ENCODE results near the gene VSTM1. TPM values are rescaled to one million over a fixed set of nuclear protein-coding genes. Genes with fewer than 3 reads are reported as not detected.
"Not testable (repeated sequence)": the region's sequence is repeated elsewhere in the genome, so short reads cannot be mapped to it uniquely, and the experiment has no call there.

The VSTM1 gene
- total and polyA plus RNA-seq, 4 experiments from 2014 or later = not detected

DNA sequence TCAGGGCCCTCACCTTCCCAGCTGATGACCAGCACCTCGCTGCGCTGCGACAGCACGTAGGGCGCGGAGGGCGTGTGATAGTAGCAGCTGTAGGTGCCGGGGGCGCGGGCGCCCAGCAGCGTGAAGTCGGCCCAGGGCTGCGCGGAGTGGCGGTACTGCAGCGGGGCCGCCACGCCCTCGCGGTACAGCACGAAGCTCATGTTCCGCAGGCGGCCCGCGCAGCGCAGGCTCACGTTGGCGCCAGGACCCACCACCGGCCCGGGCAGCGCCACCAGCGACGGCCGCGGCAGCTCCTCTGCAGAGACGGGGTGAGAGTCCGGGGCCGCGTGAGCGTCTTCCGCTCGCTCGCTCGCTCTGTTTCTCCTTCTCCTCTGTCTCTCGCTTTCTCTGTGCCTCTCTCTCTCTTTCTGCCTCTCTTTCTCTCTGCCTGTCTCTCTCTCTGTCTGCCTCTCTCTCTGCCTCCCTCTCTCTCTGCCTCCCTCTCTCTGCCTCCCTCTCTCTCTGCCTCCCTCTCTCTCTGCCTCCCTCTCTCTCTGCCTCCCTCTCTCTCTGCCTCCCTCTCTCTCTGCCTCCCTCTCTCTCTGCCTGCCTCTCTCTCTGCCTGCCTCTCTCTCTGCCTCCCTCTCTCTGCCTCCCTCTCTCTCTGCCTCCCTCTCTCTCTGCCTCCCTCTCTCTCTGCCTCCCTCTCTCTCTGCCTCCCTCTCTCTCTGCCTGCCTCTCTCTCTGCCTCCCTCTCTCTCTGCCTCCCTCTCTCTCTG, 32.3 kb upstream of the VSTM1 start:
- peaks cover 13% of the 10 kb centered on the region for H3K4me1 ChIP-seq (ENCODE audit: insufficient read depth, low read length)
- H3K36me3 Mint-ChIP-seq; H3K27me3 ChIP-seq (ENCODE audit: insufficient read depth, low read length); H3K9me3 ChIP-seq (ENCODE audit: control insufficient read depth in 1 of 2, low read length in 2 of 2); H3K9me3 Mint-ChIP-seq; H3K27me3 Mint-ChIP-seq; H3K36me3 ChIP-seq (ENCODE audit: insufficient read depth, low read length): not testable (repeated sequence)
- H3K27ac ChIP-seq (ENCODE audit: low read depth, low read length) = peak overlapping the region; percentile 29
- DNase-seq = peak; percentile 44 to 61 (median 51)
- intact Hi-C loops (cut with micrococcal nuclease) = loop anchor here (1.0 kb wide), 1 partner anchor 227 kb away; no protein-coding TSS in a partner anchor
- CTCF ChIA-PET (ENCODE audit: partially characterized antibody) = interaction anchor here (0.6 to 1.0 kb wide), 7 partner anchors 10 to 303 kb away, joined by 3 to 5 read pairs (median 3); partner anchors contain the start of genes PRPF31 and TFPT
- peak overlapping the region in 1 of 2 donors; percentile 41 for H3K4me3 ChIP-seq (ENCODE audit: low read length in 2 of 2)
- POLR2A ChIA-PET (ENCODE audit: partially characterized antibody) = interaction anchor here (0.6 to 6.2 kb wide), 6 partner anchors 10 to 95 kb away, joined by 3 to 49 read pairs (median 4); partner anchors contain the start of genes CNOT3, LENG1, MBOAT7 and PRPF31
- peak overlapping the region; percentile 80 to 91 (median 88) for H3K27ac Mint-ChIP-seq
- H3K4me1 Mint-ChIP-seq = peaks cover 5 to 20% (median 9%) of the 10 kb centered on the region in 4 donors
- H3K4me3 Mint-ChIP-seq = peak overlapping the region; percentile 72 to 87 (median 86)

DNA sequence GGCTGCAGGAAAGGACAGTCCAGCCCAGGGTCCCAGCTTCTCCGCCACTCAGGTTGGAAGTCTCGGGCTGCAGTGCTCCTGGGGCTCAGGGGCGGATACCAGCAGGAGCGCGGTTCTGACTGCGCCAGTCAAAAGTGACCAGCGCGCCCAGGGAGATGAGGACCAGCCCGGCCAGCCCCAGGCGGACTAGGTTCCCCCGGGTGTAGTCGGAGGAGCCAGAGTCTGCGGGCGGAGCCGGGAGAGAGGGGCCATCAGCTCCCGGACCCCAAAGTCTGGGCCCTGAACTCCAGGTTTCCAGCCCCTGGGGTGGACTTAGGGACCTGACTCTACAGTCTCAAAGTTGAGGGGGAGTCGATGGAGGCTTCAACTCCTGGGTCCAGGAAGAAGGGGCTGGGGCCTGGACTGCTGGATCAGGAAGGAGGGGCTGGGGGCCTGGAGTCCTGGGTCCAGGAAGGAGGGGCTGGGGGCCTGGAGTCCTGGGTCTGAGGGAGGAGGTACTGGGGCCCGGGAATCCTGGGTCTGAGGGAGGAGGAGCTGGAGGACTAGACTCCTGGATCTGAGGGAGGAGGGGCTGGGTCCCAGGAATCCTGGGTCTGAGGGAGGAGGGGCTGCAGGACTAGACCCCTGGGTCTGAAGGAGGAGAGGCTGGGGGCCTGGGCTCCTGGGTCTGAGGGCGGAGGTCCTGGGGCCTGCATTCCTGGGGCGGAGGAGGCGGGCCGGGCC, 31.6 kb upstream of the VSTM1 start:
- no peaks in the 10 kb centered on the region for H3K27me3 ChIP-seq (ENCODE audit: insufficient read depth, low read length)
- intact Hi-C loops (cut with micrococcal nuclease) = no loop called here
- DNase-seq = no peak
- Mint-ChIP-seq H3K4me3 (peak overlapping the region in 4 of 8 donors; percentile 4 to 72 (median 50)), H3K27me3 (peaks cover 8% of the 10 kb centered on the region in 2 donors), H3K4me1 (peaks cover 5 to 20% (median 9%) of the 10 kb centered on the region in 4 donors), H3K27ac (peak overlapping the region in 1 of 7 donors; percentile 66), H3K36me3 (no peaks in the 10 kb centered on the region), H3K9me3 (peaks cover 0 to 2% (median 0%) of the 10 kb centered on the region in 8 donors)
- H3K4me1 ChIP-seq (ENCODE audit: insufficient read depth, low read length) = peaks cover 13% of the 10 kb centered on the region
- no peaks in the 10 kb centered on the region for H3K36me3 ChIP-seq (ENCODE audit: insufficient read depth, low read length)
- H3K4me3 ChIP-seq (ENCODE audit: low read length in 2 of 2) = peak overlapping the region in 1 of 2 donors; percentile 41
- H3K27ac ChIP-seq (ENCODE audit: low read depth, low read length) = peak overlapping the region; percentile 29
- no peaks in the 10 kb centered on the region for H3K9me3 ChIP-seq (ENCODE audit: control insufficient read depth in 1 of 2, low read length in 2 of 2)
- CTCF ChIA-PET (ENCODE audit: partially characterized antibody) = interaction anchor here (0.8 to 1.0 kb wide), 6 partner anchors 9 to 254 kb away, joined by 3 to 5 read pairs (median 4); partner anchors contain the start of genes PRPF31 and TFPT
- POLR2A ChIA-PET (ENCODE audit: partially characterized antibody) = interaction anchor here (0.6 to 6.2 kb wide), 6 partner anchors 9 to 95 kb away, joined by 3 to 49 read pairs (median 4); partner anchors contain the start of genes CNOT3, LENG1, MBOAT7 and PRPF31

DNA sequence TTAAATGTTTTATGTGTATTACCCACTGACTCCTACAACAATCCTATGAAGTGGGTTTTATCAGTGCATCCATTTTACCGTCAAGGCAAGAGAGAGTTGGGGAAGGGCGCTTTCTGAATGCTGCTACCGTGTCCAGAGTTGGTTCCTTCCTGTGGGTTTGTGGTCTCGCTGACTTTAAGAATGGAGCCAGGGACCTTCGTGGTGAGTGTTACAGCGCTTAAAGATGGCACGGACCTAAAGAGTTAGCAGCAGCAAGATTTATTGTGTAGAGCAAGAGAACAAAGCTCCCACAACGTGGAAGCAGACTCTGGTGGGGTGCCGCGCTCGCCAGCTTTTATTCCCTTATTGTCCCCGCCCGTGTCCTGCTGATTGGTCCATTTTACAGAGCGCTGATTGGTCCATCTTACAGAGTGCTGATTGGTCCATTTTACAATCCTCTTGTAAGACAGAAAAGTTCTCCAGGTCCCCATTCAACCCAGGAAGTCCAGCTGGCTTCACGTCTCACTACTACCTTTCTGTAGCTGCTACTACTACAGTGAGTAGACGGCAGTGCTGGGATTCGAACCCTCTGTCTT, 30.8 kb upstream of the VSTM1 start:
- Histone ChIP-seq H3K9me3 (ENCODE audit: control insufficient read depth in 1 of 2, low read length in 2 of 2) (no peaks in the 10 kb centered on the region), H3K36me3 (ENCODE audit: insufficient read depth, low read length) (no peaks in the 10 kb centered on the region), H3K27me3 (ENCODE audit: insufficient read depth, low read length) (no peaks in the 10 kb centered on the region), H3K27ac (ENCODE audit: low read depth, low read length) (no peak overlapping the region), H3K4me1 (ENCODE audit: insufficient read depth, low read length) (peaks cover 13% of the 10 kb centered on the region), H3K4me3 (ENCODE audit: low read length in 2 of 2) (no peak overlapping the region)
- Mint-ChIP-seq H3K36me3 (no peaks in the 10 kb centered on the region), H3K4me3 (peak overlapping the region in 4 of 8 donors; percentile 29 to 57 (median 46)), H3K27me3 (peaks cover 8 to 9% of the 10 kb centered on the region in 2 donors), H3K4me1 (peaks cover 5 to 20% (median 9%) of the 10 kb centered on the region in 4 donors), H3K9me3 (peaks cover 0 to 2% (median 0%) of the 10 kb centered on the region in 8 donors), H3K27ac (peak overlapping the region in 1 of 7 donors; percentile 66)
- ChIA-PET POLR2A (ENCODE audit: partially characterized antibody) (interaction anchor here (2.0 to 6.2 kb wide), 2 partner anchors 21 to 42 kb away, joined by 19 to 49 read pairs; partner anchors contain the start of genes CNOT3, PRPF31 and TFPT), CTCF (ENCODE audit: partially characterized antibody) (no interaction called here)
- DNase-seq = no peak
- intact Hi-C loops (cut with micrococcal nuclease) = no loop called here

DNA sequence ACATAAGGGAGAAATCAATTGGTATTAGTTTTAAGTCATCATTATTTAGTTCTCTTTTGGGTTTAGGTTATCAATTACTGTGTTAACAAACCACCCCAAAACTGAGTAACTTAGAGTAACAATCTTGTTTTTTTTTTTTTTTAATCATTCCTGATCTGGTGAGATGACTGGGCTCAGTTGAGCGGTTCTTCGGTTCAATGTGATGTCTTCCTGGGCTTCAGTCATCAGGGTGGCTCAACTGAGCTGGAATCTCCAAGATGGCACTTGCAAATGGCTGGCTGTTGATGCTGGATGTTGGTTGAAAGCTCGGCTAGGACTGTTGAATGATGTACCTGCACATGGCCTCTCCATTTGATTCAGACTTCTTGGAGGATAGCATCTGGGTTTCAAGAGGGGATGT, 20.7 kb upstream of the VSTM1 start:
- no peak overlapping the region for H3K4me3 Mint-ChIP-seq
- peaks cover 0 to 7% of the 10 kb centered on the region in 2 donors for H3K27me3 Mint-ChIP-seq
- H3K27me3 ChIP-seq (ENCODE audit: insufficient read depth, low read length) = no peaks in the 10 kb centered on the region
- H3K27ac Mint-ChIP-seq = no peak overlapping the region
- H3K36me3 ChIP-seq (ENCODE audit: insufficient read depth, low read length) = no peaks in the 10 kb centered on the region
- ChIA-PET CTCF (ENCODE audit: partially characterized antibody) (no interaction called here), POLR2A (ENCODE audit: partially characterized antibody) (no interaction called here)
- H3K4me1 Mint-ChIP-seq = no peaks in the 10 kb centered on the region
- H3K9me3 ChIP-seq (ENCODE audit: control insufficient read depth in 1 of 2, low read length in 2 of 2) = peaks cover 0 to 4% of the 10 kb centered on the region in 2 donors
- H3K27ac ChIP-seq (ENCODE audit: low read depth, low read length) = no peak overlapping the region
- no peak overlapping the region for H3K4me3 ChIP-seq (ENCODE audit: low read length in 2 of 2)
- no peak for DNase-seq
- intact Hi-C loops (cut with micrococcal nuclease) = no loop called here
- no peaks in the 10 kb centered on the region for H3K4me1 ChIP-seq (ENCODE audit: insufficient read depth, low read length)
- H3K9me3 Mint-ChIP-seq = peaks cover 0 to 27% (median 15%) of the 10 kb centered on the region in 8 donors
- H3K36me3 Mint-ChIP-seq = peaks cover 0 to 2% of the 10 kb centered on the region in 2 donors

DNA sequence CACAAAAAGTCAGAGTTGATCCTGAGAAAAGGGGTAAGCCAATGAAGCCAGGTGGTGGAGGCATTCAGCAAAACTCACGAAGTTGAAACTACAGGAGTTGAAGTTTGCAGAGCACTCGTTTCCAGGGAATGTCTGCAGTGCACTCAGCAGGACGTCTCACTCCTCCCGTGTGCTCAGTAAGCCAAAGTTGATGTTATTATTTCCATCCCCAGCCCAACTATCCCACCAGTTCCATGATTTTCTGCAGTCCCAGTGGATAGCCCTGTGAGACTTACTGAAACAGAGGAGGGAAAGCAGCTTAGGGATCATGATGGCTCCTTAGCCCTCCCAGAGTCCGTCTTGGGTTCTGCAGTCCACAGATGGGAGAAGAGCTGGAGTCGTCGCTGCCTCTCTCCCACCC, 17.3 kb upstream of the VSTM1 start, which contains the start of gene TARM1:
Gene TARM1 (minus strand): TSS at position 334 of the 400 bp plus-strand sequence. CDS start 25 bp downstream, at position 309.
- Histone ChIP-seq H3K4me3 (ENCODE audit: low read length in 2 of 2) (no peak within 1 kb of the TSS), H3K27me3 (ENCODE audit: insufficient read depth, low read length) (no peaks in the 10 kb centered on the region), H3K27ac (ENCODE audit: low read depth, low read length) (no peak within 1 kb of the TSS), H3K9me3 (ENCODE audit: control insufficient read depth in 1 of 2, low read length in 2 of 2) (peaks cover 0 to 4% of the 10 kb centered on the region in 2 donors), H3K4me1 (ENCODE audit: insufficient read depth, low read length) (no peaks in the 10 kb centered on the region), H3K36me3 (ENCODE audit: insufficient read depth, low read length) (no peaks in the 10 kb centered on the region)
- CTCF ChIA-PET (ENCODE audit: partially characterized antibody) = no interaction called here
- Mint-ChIP-seq H3K4me1 (no peaks in the 10 kb centered on the region), H3K27ac (no peak within 1 kb of the TSS), H3K36me3 (peaks cover 0 to 2% of the 10 kb centered on the region in 2 donors), H3K9me3 (peaks cover 0 to 27% (median 15%) of the 10 kb centered on the region in 8 donors), H3K4me3 (no peak within 1 kb of the TSS), H3K27me3 (peaks cover 0 to 4% of the 10 kb centered on the region in 2 donors)
- POLR2A ChIA-PET (ENCODE audit: partially characterized antibody) = no interaction called here
- intact Hi-C loops (cut with micrococcal nuclease) = no loop called here
- DNase-seq = no peak

DNA sequence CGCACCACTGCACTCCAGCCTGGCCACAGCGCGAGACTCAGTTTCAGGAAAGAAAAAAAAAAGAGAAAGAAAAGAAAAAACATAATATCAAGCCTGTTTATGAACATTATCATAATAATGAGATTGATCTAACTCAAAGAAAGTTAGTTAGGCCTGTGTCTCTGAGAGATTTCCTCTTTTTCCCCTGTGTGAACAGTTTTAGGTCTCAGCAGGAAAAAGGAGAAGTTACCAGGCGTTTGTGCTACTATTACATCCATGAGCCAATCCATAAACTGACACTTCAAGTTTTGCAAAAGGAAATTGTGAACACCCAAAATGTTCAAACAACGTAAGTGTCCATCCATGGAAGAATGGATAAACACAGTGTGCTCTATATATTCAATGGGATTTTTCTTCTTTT, 13.6 kb upstream of the VSTM1 start:
- intact Hi-C loops (cut with micrococcal nuclease) = no loop called here
- DNase-seq = no peak
- Mint-ChIP-seq H3K36me3 (no peaks in the 10 kb centered on the region), H3K4me1 (no peaks in the 10 kb centered on the region), H3K4me3 (no peak overlapping the region), H3K27me3 (peaks cover 0 to 2% of the 10 kb centered on the region in 2 donors), H3K27ac (no peak overlapping the region), H3K9me3 (peaks cover 0 to 21% (median 7%) of the 10 kb centered on the region in 8 donors)
- Histone ChIP-seq H3K27me3 (ENCODE audit: insufficient read depth, low read length) (no peaks in the 10 kb centered on the region), H3K36me3 (ENCODE audit: insufficient read depth, low read length) (no peaks in the 10 kb centered on the region), H3K4me1 (ENCODE audit: insufficient read depth, low read length) (no peaks in the 10 kb centered on the region), H3K9me3 (ENCODE audit: control insufficient read depth in 1 of 2, low read length in 2 of 2) (peaks cover 0 to 4% of the 10 kb centered on the region in 2 donors), H3K27ac (ENCODE audit: low read depth, low read length) (no peak overlapping the region), H3K4me3 (ENCODE audit: low read length in 2 of 2) (no peak overlapping the region)
- ChIA-PET POLR2A (ENCODE audit: partially characterized antibody) (no interaction called here), CTCF (ENCODE audit: partially characterized antibody) (no interaction called here)

Measured in CD4-positive, alpha-beta memory T cell (primary cell).